ENCODE measurements around the gene NLK. TPM values are rescaled to one million over a fixed set of nuclear protein-coding genes. Genes with fewer than 3 reads are reported as not detected.

NLK gene
- total and polyA plus RNA-seq, 2 donors (not counting 1 experiment from before 2014, with no cell fraction given) = 12.7 to 24.8 TPM

DNA sequence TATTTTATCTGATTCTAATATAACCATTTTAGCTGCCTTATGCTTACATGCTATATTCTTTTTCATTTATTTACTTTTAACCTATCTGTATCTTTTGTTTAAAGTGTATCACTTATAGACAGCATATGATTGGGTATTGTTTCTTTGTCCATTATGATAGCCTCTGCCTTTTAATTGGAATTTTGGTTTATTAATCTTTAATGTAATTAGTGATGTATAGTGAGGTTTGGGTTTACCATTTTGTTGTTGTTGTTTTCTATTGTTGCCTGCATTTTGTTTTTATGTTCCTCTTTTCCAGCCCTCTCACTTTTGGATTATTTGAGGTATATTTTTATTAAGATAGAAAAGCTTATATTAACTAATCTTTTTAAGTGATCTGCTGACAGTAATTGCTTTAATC, 59.4 kb downstream of the NLK start:
- POLR2A ChIA-PET = no interaction called here
- no peaks in the 10 kb centered on the region for H3K27me3 Mint-ChIP-seq
- TF ChIP-seq CTCF (IDR thresholded peaks at IDR 0.05) = no peak
- no peak for TF ChIP-seq EZH2 (IDR thresholded peaks at IDR 0.05; ENCODE audit: borderline replicate concordance, insufficient read depth, low read depth, low read length, poor library complexity, severe bottlenecking)
- Histone ChIP-seq H3K9me3 (ENCODE audit: control extremely low read depth in 1 of 3, control insufficient read depth in 2 of 3, insufficient read depth in 1 of 3, low read length in 2 of 3) (peaks cover 0 to 1% (median 0%) of the 10 kb centered on the region in 3 donors), H3K27me3 (replicated peaks in 1 of 4; ENCODE audit: control extremely low read depth in 1 of 4, control insufficient read depth in 3 of 4, insufficient read depth in 4 of 4, low read length in 3 of 4) (no peaks in the 10 kb centered on the region), H3K4me2 (replicated peaks; ENCODE audit: low read depth, low read length, poor library complexity, severe bottlenecking) (no peak overlapping the region), H3K36me3 (replicated peaks in 1 of 2; ENCODE audit: control extremely low read depth in 1 of 2, control insufficient read depth in 1 of 2, extremely low read depth in 1 of 2, insufficient read depth in 2 of 2, low read length in 1 of 2) (no peaks in the 10 kb centered on the region), H3K4me3 (ENCODE audit: control extremely low read depth in 1 of 5, extremely low read depth in 1 of 5, insufficient read depth in 1 of 5, low read depth in 2 of 5, low read length in 4 of 5) (no peak overlapping the region), H3K79me2 (ENCODE audit: control insufficient read depth, insufficient read depth, low read length) (peaks cover 31% of the 10 kb centered on the region), H2AFZ (ENCODE audit: insufficient read depth, low read depth, low read length, poor library complexity, severe bottlenecking) (no peak overlapping the region), H3K9ac (ENCODE audit: low read length) (no peak overlapping the region), H4K20me1 (ENCODE audit: control insufficient read depth, insufficient read depth, low read length, poor library complexity, severe bottlenecking) (no peaks in the 10 kb centered on the region), H3K27ac (ENCODE audit: low read length in 2 of 2) (no peak overlapping the region), H3K4me1 (ENCODE audit: control insufficient read depth in 2 of 2, insufficient read depth in 2 of 2, low read length in 2 of 2) (peaks cover 9 to 25% of the 10 kb centered on the region in 2 donors)
- peaks cover 31% of the 10 kb centered on the region for H3K4me1 Mint-ChIP-seq
- no peak overlapping the region for H3K27ac Mint-ChIP-seq
- ATAC-seq (ENCODE audit: low read depth) (no peak), DNase-seq (no peak)
- no peaks in the 10 kb centered on the region for H3K9me3 Mint-ChIP-seq (ENCODE audit: insufficient read depth)
- intact Hi-C loops (cut with micrococcal nuclease) = no loop called here
- CTCF ChIA-PET = no interaction called here
- H3K4me3 Mint-ChIP-seq = no peak overlapping the region

DNA sequence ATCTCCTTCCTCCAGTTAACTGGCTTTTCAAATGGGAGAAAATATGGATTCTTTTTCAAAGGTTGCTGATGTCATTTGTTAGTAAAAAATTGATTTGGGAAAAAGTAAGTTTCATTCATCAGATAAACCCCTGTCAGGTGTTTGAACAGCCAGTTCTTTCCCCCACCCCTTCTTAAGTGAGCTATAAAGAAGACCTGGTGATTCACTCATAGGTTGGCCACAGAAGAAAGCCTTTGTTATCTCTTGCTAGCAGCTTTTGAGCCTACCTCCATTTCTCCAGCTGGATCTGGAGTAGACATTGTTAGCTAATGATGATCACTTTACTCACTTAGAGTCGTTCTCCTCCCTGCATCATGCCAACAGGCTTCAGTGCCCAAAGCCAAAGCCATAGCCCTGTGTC, 63.0 kb downstream of the NLK start:
- H4K20me1 ChIP-seq (ENCODE audit: control insufficient read depth, insufficient read depth, low read length, poor library complexity, severe bottlenecking) = no peaks in the 10 kb centered on the region
- no peak overlapping the region for H3K27ac ChIP-seq (ENCODE audit: low read length in 2 of 2)
- ATAC-seq (ENCODE audit: low read depth) (no peak), DNase-seq (no peak)
- no peak overlapping the region for H3K9ac ChIP-seq (ENCODE audit: low read length)
- H3K79me2 ChIP-seq (ENCODE audit: control insufficient read depth, insufficient read depth, low read length) = peaks cover 17% of the 10 kb centered on the region
- no peak overlapping the region for H2AFZ ChIP-seq (ENCODE audit: insufficient read depth, low read depth, low read length, poor library complexity, severe bottlenecking)
- no peak overlapping the region for H3K4me2 ChIP-seq (replicated peaks; ENCODE audit: low read depth, low read length, poor library complexity, severe bottlenecking)
- Mint-ChIP-seq H3K4me3 (no peak overlapping the region), H3K9me3 (ENCODE audit: insufficient read depth) (peaks cover 4% of the 10 kb centered on the region), H3K4me1 (peaks cover 10% of the 10 kb centered on the region), H3K27ac (no peak overlapping the region), H3K27me3 (no peaks in the 10 kb centered on the region)
- H3K9me3 ChIP-seq (ENCODE audit: control extremely low read depth in 1 of 3, control insufficient read depth in 2 of 3, insufficient read depth in 1 of 3, low read length in 2 of 3) = peaks cover 0 to 1% (median 0%) of the 10 kb centered on the region in 3 donors
- intact Hi-C loops (cut with micrococcal nuclease) = no loop called here
- H3K4me1 ChIP-seq (ENCODE audit: control insufficient read depth in 2 of 2, insufficient read depth in 2 of 2, low read length in 2 of 2) = no peaks in the 10 kb centered on the region
- ChIA-PET CTCF (no interaction called here), POLR2A (no interaction called here)
- TF ChIP-seq EZH2 (IDR thresholded peaks at IDR 0.05; ENCODE audit: borderline replicate concordance, insufficient read depth, low read depth, low read length, poor library complexity, severe bottlenecking) = no peak
- TF ChIP-seq CTCF (IDR thresholded peaks at IDR 0.05) = no peak
- H3K36me3 ChIP-seq (replicated peaks in 1 of 2; ENCODE audit: control extremely low read depth in 1 of 2, control insufficient read depth in 1 of 2, extremely low read depth in 1 of 2, insufficient read depth in 2 of 2, low read length in 1 of 2) = no peaks in the 10 kb centered on the region
- H3K4me3 ChIP-seq (ENCODE audit: control extremely low read depth in 1 of 5, extremely low read depth in 1 of 5, insufficient read depth in 1 of 5, low read depth in 2 of 5, low read length in 4 of 5) = no peak overlapping the region
- WGBS (ENCODE audit: insufficient coverage) = no CpG with 5 or more reads among the region's 1 CpG
- H3K27me3 ChIP-seq (replicated peaks in 1 of 4; ENCODE audit: control extremely low read depth in 1 of 4, control insufficient read depth in 3 of 4, insufficient read depth in 4 of 4, low read length in 3 of 4) = no peaks in the 10 kb centered on the region

Data from B cell (primary cell).